H1 (cell line): ENCODE measurements around the gene NPHP4. TPM values are rescaled to one million over a fixed set of nuclear protein-coding genes. Genes with fewer than 3 reads are reported as not detected.

ENCODE experiments used
- CTCF ChIA-PET: fragments of 300-600 bp; sonication (Branson Sonifier 250); formaldehyde crosslinking; loops from one replicate; lab custom pipeline; 2021; ENCODE audit not compliant: partially characterized antibody; lab: Charles Lee
- POLR2A ChIA-PET: fragments of 300-600 bp; sonication (Branson Sonifier 250); formaldehyde crosslinking; loops from one replicate; lab custom pipeline; 2021; ENCODE audit warnings: inconsistent platforms; ENCODE audit not compliant: partially characterized antibody; lab: Charles Lee
- DNase-seq, 2 experiments: peaks; one replicate each; pipeline versions ENCODE4 v3.0.0 to v3.0.0-alpha.2; 2010 to 2022; ENCODE audit warnings: low spot score in 2 of 2, low read depth in 1 of 2, mixed read lengths in 1 of 2
- FAIRE-seq: peaks from 2 replicates; lab custom pipeline; 2011; peaks lifted over from hg19 to GRCh38; lab: Jason Lieb, UNC
- H2AFZ ChIP-seq: 2 replicates; pipeline ENCODE4 v1.8.1; 2012; ENCODE audit warnings: low read length, inconsistent platforms
- H2AK5ac ChIP-seq: 2 replicates; pipeline ENCODE4 v1.6.1; 2013; ENCODE audit warnings: low read depth, low read length
- H2BK120ac ChIP-seq: replicated peaks from 2 replicates; pipeline ENCODE3; 2013; ENCODE audit warnings: low read depth, low read length, inconsistent platforms
- H2BK12ac ChIP-seq: 2 replicates; pipeline ENCODE4 v1.6.1; 2013; ENCODE audit warnings: low read depth, low read length
- H2BK15ac ChIP-seq: 2 replicates; pipeline ENCODE4 v1.6.1; 2013; ENCODE audit warnings: low read length
- H2BK20ac ChIP-seq: 2 replicates; pipeline ENCODE4 v1.6.1; 2013; ENCODE audit warnings: low read length
- H2BK5ac ChIP-seq: 2 replicates; pipeline ENCODE4 v1.6.1; 2013; ENCODE audit warnings: low read depth, low read length
- H3K14ac ChIP-seq: 2 replicates; pipeline ENCODE4 v1.6.1; 2013; ENCODE audit warnings: inconsistent platforms; ENCODE audit not compliant: insufficient read length
- H3K18ac ChIP-seq: 2 replicates; pipeline ENCODE4 v1.6.1; 2013; ENCODE audit warnings: low read length; ENCODE audit errors: extremely low read depth
- H3K23ac ChIP-seq: 2 replicates; pipeline ENCODE4 v1.6.1; 2013; ENCODE audit warnings: inconsistent platforms; ENCODE audit not compliant: insufficient read length
- H3K23me2 ChIP-seq: 2 replicates; pipeline ENCODE4 v1.6.1; 2013; ENCODE audit warnings: low read depth, low read length
- H3K27ac ChIP-seq: 2 replicates; pipeline ENCODE4 v1.6.1; 2011; ENCODE audit warnings: low read depth, low read length, inconsistent platforms
- H3K27me3 ChIP-seq, 4 experiments: replicated peaks in 1 of 4; 1 replicate in 1 of 4; 2 replicates in 3 of 4; pipeline versions ENCODE4 v1.6.1 to v1.8.1; 2011 to 2013; ENCODE audit warnings: low read length in 3 of 4, mild to moderate bottlenecking in 3 of 4, inconsistent platforms in 2 of 4, mixed read lengths in 2 of 4, moderate library complexity in 1 of 4; ENCODE audit not compliant: control insufficient read depth in 3 of 4, insufficient read depth in 3 of 4; ENCODE audit errors: extremely low read depth in 1 of 4
- H3K36me3 ChIP-seq, 4 experiments: 2 replicates each; pipeline versions ENCODE4 v1.6.1 to v1.8.1; 2011 to 2013; ENCODE audit warnings: mild to moderate bottlenecking in 4 of 4, low read length in 3 of 4, moderate library complexity in 2 of 4, control low read depth in 1 of 4, inconsistent platforms in 1 of 4; ENCODE audit not compliant: insufficient read depth in 4 of 4, control insufficient read depth in 2 of 4
- H3K4ac ChIP-seq: replicated peaks from 2 replicates; pipeline ENCODE3; 2013; ENCODE audit warnings: low read length, low read depth, mixed read lengths, inconsistent platforms; ENCODE audit not compliant: insufficient read length
- H3K4me1 ChIP-seq, 4 experiments: replicated peaks in 1 of 4; 1 replicate in 1 of 4; 2 replicates in 3 of 4; pipeline versions ENCODE4 v1.6.1 to v1.8.1; 2011 to 2013; ENCODE audit warnings: low read length in 3 of 4, inconsistent platforms in 2 of 4, mixed read lengths in 1 of 4; ENCODE audit not compliant: insufficient read depth in 4 of 4, control insufficient read depth in 3 of 4
- H3K4me2 ChIP-seq, 2 experiments: 2 replicates each; pipeline versions ENCODE4 v1.6.1 to v1.8.1; 2011 to 2013; ENCODE audit warnings: low read depth in 2 of 2, low read length in 2 of 2, control low read depth in 1 of 2, inconsistent platforms in 1 of 2, mild to moderate bottlenecking in 1 of 2; ENCODE audit not compliant: insufficient read depth in 1 of 2
- H3K4me3 ChIP-seq, 4 experiments: fragments of 200-600, 300-600 bp in 1 of 4; sonication (generic), shearing (Covaris generic), sonication (Bioruptor Twin) in 1 of 4; 2 replicates each; pipeline versions ENCODE4 v1.5.1 to v1.8.1; 2011 to 2016; ENCODE audit warnings: low read length in 4 of 4, low read depth in 3 of 4, control low read depth in 2 of 4, inconsistent platforms in 2 of 4, mild to moderate bottlenecking in 2 of 4, mixed read lengths in 1 of 4, moderate library complexity in 1 of 4; ENCODE audit not compliant: insufficient read depth in 2 of 4; ENCODE audit errors: extremely low read depth in 1 of 4
- H3K56ac ChIP-seq: replicated peaks from 2 replicates; pipeline ENCODE3; 2013; ENCODE audit warnings: low read depth, mild to moderate bottlenecking, mixed read lengths, low read length, inconsistent platforms; ENCODE audit not compliant: insufficient read length
- H3K79me1 ChIP-seq: 2 replicates; pipeline ENCODE4 v1.6.1; 2013; ENCODE audit warnings: low read depth, low read length, control low read depth
- H3K79me2 ChIP-seq, 2 experiments: 2 replicates each; pipeline versions ENCODE4 v1.6.1 to v1.8.1; 2012 to 2013; ENCODE audit warnings: low read length in 2 of 2, mild to moderate bottlenecking in 2 of 2, inconsistent platforms in 1 of 2; ENCODE audit not compliant: insufficient read depth in 2 of 2, control insufficient read depth in 1 of 2
- H3K9ac ChIP-seq, 4 experiments: replicated peaks in 1 of 4; 1 replicate in 1 of 4; 2 replicates in 3 of 4; pipeline versions ENCODE4 v1.6.1 to v1.8.1; 2011 to 2013; ENCODE audit warnings: low read depth in 3 of 4, low read length in 3 of 4, control low read depth in 2 of 4, mild to moderate bottlenecking in 2 of 4, moderate library complexity in 2 of 4, inconsistent platforms in 1 of 4; ENCODE audit errors: extremely low read depth in 1 of 4
- H3K9me3 ChIP-seq, 2 experiments: 2 replicates each; pipeline versions ENCODE4 v1.6.1 to v1.8.1; 2012 to 2013; ENCODE audit warnings: mild to moderate bottlenecking in 2 of 2, moderate library complexity in 2 of 2, control low read depth in 1 of 2, inconsistent platforms in 1 of 2, low read depth in 1 of 2, low read length in 1 of 2, mixed read lengths in 1 of 2; ENCODE audit not compliant: insufficient read depth in 2 of 2
- H4K20me1 ChIP-seq, 2 experiments: replicated peaks in 1 of 2; 2 replicates each; pipeline versions ENCODE3 to v1.8.1; 2011 to 2013; ENCODE audit warnings: inconsistent platforms in 2 of 2, low read length in 2 of 2, mild to moderate bottlenecking in 1 of 2; ENCODE audit not compliant: insufficient read depth in 2 of 2, control insufficient read depth in 1 of 2
- H4K5ac ChIP-seq: 2 replicates; pipeline ENCODE4 v1.6.1; 2013; ENCODE audit warnings: low read length, low read depth, mixed read lengths, inconsistent platforms; ENCODE audit not compliant: insufficient read length
- H4K8ac ChIP-seq: 2 replicates; pipeline ENCODE4 v1.8.0; 2013; ENCODE audit warnings: mild to moderate bottlenecking, moderate library complexity, low read length, inconsistent platforms; ENCODE audit not compliant: insufficient read depth; ENCODE audit errors: extremely low read depth
- H4K91ac ChIP-seq: replicated peaks from 2 replicates; pipeline ENCODE3; 2013; ENCODE audit warnings: low read length, mixed read lengths, inconsistent platforms; ENCODE audit not compliant: insufficient read length
- BRCA1 ChIP-seq: IDR thresholded peaks from 2 replicates; pipeline ENCODE4 v1.6.1; 2012; ENCODE audit warnings: low read depth, low read length, improper control_type of control experiment
- CBX8 ChIP-seq: fragments of 300-800, 300-1000 bp; sonication (generic); IDR thresholded peaks from 2 replicates; pipeline ENCODE4 v1.7.1; 2016; ENCODE audit warnings: low read depth, low read length, borderline replicate concordance
- HDAC6 ChIP-seq: IDR thresholded peaks from one replicate; pipeline ENCODE4 v1.7.1; 2012; ENCODE audit warnings: low read depth, mild to moderate bottlenecking, inconsistent platforms, low read length, moderate library complexity
- NRF1 ChIP-seq: IDR thresholded peaks from 2 replicates; pipeline ENCODE4 v1.6.1; 2011; ENCODE audit warnings: mild to moderate bottlenecking, low read depth, low read length, improper control_type of control experiment
- RAD21 ChIP-seq, 2 experiments: IDR thresholded peaks in 1 of 2; conservative IDR thresholded peaks in 1 of 2; 2 replicates each; pipeline ENCODE4 v1.6.1; 2011; ENCODE audit warnings: low read depth in 2 of 2, low read length in 2 of 2, improper control_type of control experiment in 1 of 2, inconsistent platforms in 1 of 2, mild to moderate bottlenecking in 1 of 2, moderate library complexity in 1 of 2
- SAP30 ChIP-seq: fragments of 300-600 bp; sonication (generic); IDR thresholded peaks from 2 replicates; pipeline ENCODE4 v1.7.1; 2012; ENCODE audit warnings: low read length, moderate library complexity, mild to moderate bottlenecking, inconsistent platforms; ENCODE audit not compliant: insufficient read depth, insufficient replicate concordance
- SIRT6 ChIP-seq: IDR thresholded peaks from one replicate; pipeline ENCODE4 v1.7.1; 2012; ENCODE audit warnings: low read length, inconsistent platforms
- SUZ12 ChIP-seq: fragments of 200-600 bp; sonication (generic); IDR thresholded peaks from 2 replicates; pipeline ENCODE4 v1.6.1; 2012; ENCODE audit warnings: mild to moderate bottlenecking, inconsistent platforms, low read length, moderate library complexity, mixed read lengths
- TAF7 ChIP-seq: optimal IDR thresholded peaks from 2 replicates; pipeline ENCODE3; 2011; ENCODE audit warnings: low read depth, mild to moderate bottlenecking, inconsistent platforms, low read length, moderate library complexity, borderline replicate concordance
- TCF12 ChIP-seq: IDR thresholded peaks from 2 replicates; pipeline ENCODE4 v1.6.1; 2011; ENCODE audit warnings: low read depth, mild to moderate bottlenecking, low read length
- WGBS, 2 experiments: shearing (Covaris generic) in 1 of 2; methylation state at CpG; one replicate each; pipeline versions ENCODE4 v1.1.6 to v1.1.7; 2013 to 2015; ENCODE audit warnings: low lambda C conversion rate in 2 of 2, mixed read lengths in 2 of 2, inconsistent platforms in 1 of 2, low coverage in 1 of 2, missing lambda C conversion rate in 1 of 2; ENCODE audit not compliant: insufficient replicate concordance in 2 of 2, insufficient coverage in 1 of 2, insufficient read length in 1 of 2; ENCODE audit errors: extremely low coverage in 1 of 2, missing lambda C conversion rate in 1 of 2; 5-methylcytosine and 5-hydroxymethylcytosine counted together
- polyA plus RNA-seq, 7 experiments: library from polyadenylated mRNA; depleted of rRNA in 3 of 7; stranded (reverse) in 5 of 7; unstranded in 2 of 7; fragments of >200 nt in 5 of 7; fragments of 200-250 nt in 2 of 7; gene quantifications; 1 replicate in 5 of 7; 2 replicates in 1 of 7; 4 replicates in 1 of 7; pipeline versions ENCODE4 v1.2.1 to v1.2.3, GENCODE V29; 2011 to 2013; ENCODE audit warnings: missing spikeins in 2 of 7, mixed read lengths in 2 of 7
- total RNA-seq: library from RNA; stranded (reverse); fragmentation: NEBNext Ultra II Directional; extraction: Animal tissue kit (Norgen Biotek cat#: 25700); gene quantifications from 2 replicates; pipeline ENCODE4 v1.2.1, GENCODE V29; 2021
- TF ChIP-seq, protein P1 (sequence below), 3 experiments: IDR thresholded peaks; 1 replicate in 2 of 3; 2 replicates in 1 of 3; pipeline versions ENCODE4 v1.5.1 to v1.6.1; 2011; ENCODE audit warnings: low read length in 3 of 3, mild to moderate bottlenecking in 3 of 3, inconsistent platforms in 2 of 3, low read depth in 1 of 3, moderate library complexity in 1 of 3; ENCODE audit not compliant: insufficient read depth in 1 of 3; ENCODE audit errors: control extremely low read depth in 1 of 3

Gene NPHP4
- total and polyA plus RNA-seq, 2 of the 8 experiments (the other 6 are each of a cell fraction or from before 2014, with no cell fraction given): 5.8 to 14.0 TPM

DNA sequence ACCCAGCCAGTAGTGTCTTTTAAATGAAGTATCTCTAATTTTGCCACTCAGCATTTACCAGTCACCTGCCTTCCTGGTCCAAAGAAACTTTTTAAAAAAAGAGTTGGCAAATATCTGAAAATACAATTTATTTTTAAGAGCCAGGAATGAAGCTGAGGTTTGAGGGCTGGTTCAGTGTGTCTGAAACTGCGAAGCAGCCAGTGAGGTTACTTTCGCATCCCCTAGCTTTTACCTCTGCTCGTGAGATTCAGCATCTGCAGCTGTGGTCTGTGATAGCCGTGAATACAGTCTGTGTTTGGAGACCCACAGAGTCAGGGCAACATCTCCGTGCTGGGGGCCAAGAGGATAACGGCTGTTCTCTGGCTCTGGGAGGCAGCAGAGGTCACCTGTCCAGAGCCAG lies 32.2 kb upstream of the NPHP4 start:
- H3K4me3 ChIP-seq: no peak overlapping the region
- H3K79me1 ChIP-seq: no peaks in the 10 kb centered on the region
- peaks cover 5% of the 10 kb centered on the region; the same call in 1 of the 2 replicates for H3K23me2 ChIP-seq
- peaks cover 0 to 19% (median 7%) of the 10 kb centered on the region in 4 experiments; a peak in 5 of 7 replicates for H3K4me1 ChIP-seq
- no peaks in the 10 kb centered on the region for H3K36me3 ChIP-seq
- no peak overlapping the region for H2BK120ac ChIP-seq
- H4K20me1 ChIP-seq: peaks cover 0 to 2% of the 10 kb centered on the region in 2 experiments
- H3K27me3 ChIP-seq: no peaks in the 10 kb centered on the region
- H4K8ac ChIP-seq: no peak overlapping the region
- no peak overlapping the region for H2BK5ac ChIP-seq
- no peaks in the 10 kb centered on the region; a peak in 1 of 4 replicates for H3K79me2 ChIP-seq
- no peaks in the 10 kb centered on the region for H3K9me3 ChIP-seq
- no peak overlapping the region for H4K5ac ChIP-seq
- H3K23ac ChIP-seq: no peak overlapping the region
- no peak overlapping the region for H3K4ac ChIP-seq
- H3K56ac ChIP-seq: no peak overlapping the region
- H3K18ac ChIP-seq: no peak overlapping the region
- H2BK20ac ChIP-seq: no peak overlapping the region
- H2BK15ac ChIP-seq: no peak overlapping the region
- 91% methylated on average over 6 of the region's 6 CpGs; no CpG with 5 or more reads in 1 of the 2 experiments for whole genome bisulfite sequencing, 2 experiments
- DNase-seq (no peak), FAIRE-seq (no peak)
- no peak overlapping the region for H3K14ac ChIP-seq
- no peak overlapping the region for H2BK12ac ChIP-seq
- no peak overlapping the region for H2AK5ac ChIP-seq
- no peak overlapping the region for H3K4me2 ChIP-seq
- CTCF ChIA-PET: interaction anchor here (0.7 to 4.3 kb wide), 4 partner anchors 8 to 13 kb away, joined by 3 to 24 read pairs (median 8); no protein-coding TSS in a partner anchor
- H2AFZ ChIP-seq: no peak overlapping the region
- H4K91ac ChIP-seq: no peak overlapping the region
- H3K27ac ChIP-seq: no peak overlapping the region
- POLR2A ChIA-PET: no interaction called here
- H3K9ac ChIP-seq: no peak overlapping the region; a peak in 1 of 7 replicates
- TF ChIP-seq CBX8 (no peak), SUZ12 (no peak), NRF1 (no peak), RAD21 (IDR thresholded peaks at IDR 0.05 in 1 of 2, conservative IDR thresholded peaks at IDR 0.05 in 1 of 2; ENCODE audit: low read depth in 2 of 2, low read length in 2 of 2) (no peak), HDAC6 (no peak), SIRT6 (no peak), TAF7 (no peak), TCF12 (no peak), BRCA1 (no peak), SAP30 (no peak)
- TF ChIP-seq, protein P1, sequence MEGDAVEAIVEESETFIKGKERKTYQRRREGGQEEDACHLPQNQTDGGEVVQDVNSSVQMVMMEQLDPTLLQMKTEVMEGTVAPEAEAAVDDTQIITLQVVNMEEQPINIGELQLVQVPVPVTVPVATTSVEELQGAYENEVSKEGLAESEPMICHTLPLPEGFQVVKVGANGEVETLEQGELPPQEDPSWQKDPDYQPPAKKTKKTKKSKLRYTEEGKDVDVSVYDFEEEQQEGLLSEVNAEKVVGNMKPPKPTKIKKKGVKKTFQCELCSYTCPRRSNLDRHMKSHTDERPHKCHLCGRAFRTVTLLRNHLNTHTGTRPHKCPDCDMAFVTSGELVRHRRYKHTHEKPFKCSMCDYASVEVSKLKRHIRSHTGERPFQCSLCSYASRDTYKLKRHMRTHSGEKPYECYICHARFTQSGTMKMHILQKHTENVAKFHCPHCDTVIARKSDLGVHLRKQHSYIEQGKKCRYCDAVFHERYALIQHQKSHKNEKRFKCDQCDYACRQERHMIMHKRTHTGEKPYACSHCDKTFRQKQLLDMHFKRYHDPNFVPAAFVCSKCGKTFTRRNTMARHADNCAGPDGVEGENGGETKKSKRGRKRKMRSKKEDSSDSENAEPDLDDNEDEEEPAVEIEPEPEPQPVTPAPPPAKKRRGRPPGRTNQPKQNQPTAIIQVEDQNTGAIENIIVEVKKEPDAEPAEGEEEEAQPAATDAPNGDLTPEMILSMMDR (IDR thresholded peaks at IDR 0.05; ENCODE audit: control extremely low read depth in 1 of 3, insufficient read depth in 1 of 3, low read depth in 1 of 3, low read length in 3 of 3): no peak
